Gastroesophageal sphincter (tissue), 4 donors: ENCODE data around the gene SYT3. TPM values are rescaled to one million over a fixed set of nuclear protein-coding genes. Genes with fewer than 3 reads are reported as not detected.

ENCODE experiments used
- ATAC-seq: fragments of 150-250 bp; one replicate; pipeline ENCODE4 v1.9.1; 2016; ENCODE audit warnings: mild to moderate bottlenecking, moderate library complexity
- H3K27ac ChIP-seq, 4 donors: fragments of 200-600 bp; sonication (generic) in 3 of 4; 1 replicate in 3 of 4; 2 replicates in 1 of 4; pipeline ENCODE4 v1.5.1; 2016 to 2019
- H3K27me3 ChIP-seq: fragments of 200-600 bp; sonication (generic); one replicate; pipeline ENCODE4 v1.5.1; 2019
- H3K36me3 ChIP-seq, 2 donors: fragments of 200-600 bp; sonication (generic); one replicate each; pipeline ENCODE4 v1.5.1; 2019; ENCODE audit warnings: control low read depth in 1 of 2
- H3K4me1 ChIP-seq, 3 donors: fragments of 200-600 bp; sonication (generic); 1 replicate in 2 of 3; 2 replicates in 1 of 3; pipeline ENCODE4 v1.5.1; 2016 to 2019; ENCODE audit warnings: control low read depth in 2 of 3
- H3K4me3 ChIP-seq, 2 donors: fragments of 200-600 bp; sonication (generic); one replicate each; pipeline ENCODE4 v1.5.1; 2019; ENCODE audit warnings: mild to moderate bottlenecking in 1 of 2, moderate library complexity in 1 of 2
- H3K9me3 ChIP-seq, 3 donors: fragments of 200-600 bp; sonication (generic); one replicate each; pipeline ENCODE4 v1.5.1; 2017 to 2019; ENCODE audit warnings: control low read depth in 2 of 3
- CTCF ChIP-seq, 4 experiments: fragments of 200-600 bp in 2 of 4; fragments of 450-650 bp in 2 of 4; sonication (generic) in 1 of 4; IDR thresholded peaks; one replicate each; pipeline ENCODE4 v1.5.1; 2017 to 2019; ENCODE audit warnings: antibody characterized with exemption in 4 of 4, mild to moderate bottlenecking in 2 of 4, moderate library complexity in 2 of 4
- EP300 ChIP-seq: sonication (generic); formaldehyde crosslinking; IDR thresholded peaks from one replicate; pipeline ENCODE4 v1.6.1; 2017; ENCODE audit warnings: antibody characterized with exemption, mild to moderate bottlenecking
- POLR2A ChIP-seq, 2 donors: fragments of 450-650 bp; IDR thresholded peaks; one replicate each; pipeline ENCODE4 v1.6.1; 2017; ENCODE audit warnings: antibody characterized with exemption in 2 of 2, mild to moderate bottlenecking in 2 of 2, moderate library complexity in 1 of 2
- POLR2AphosphoS5 ChIP-seq: sonication (generic); formaldehyde crosslinking; IDR thresholded peaks from one replicate; pipeline ENCODE4 v1.6.1; 2017; ENCODE audit warnings: antibody characterized with exemption
- WGBS, 2 donors: methylation state at CpG; one replicate each; pipeline ENCODE4 v1.1.5; 2018; ENCODE audit warnings: low coverage in 1 of 2; 5-methylcytosine and 5-hydroxymethylcytosine counted together
- total RNA-seq, 4 donors: library from RNA; depleted of rRNA; stranded (reverse); fragments of >200 nt; gene quantifications; one replicate each; pipeline ENCODE4 v1.1.0, GENCODE V29; 2016

SYT3 gene
- total RNA-seq, 4 donors from 2014 or later = 0.42 TPM; not detected in 3

GRCh38 chr19:50654882-50655281 lies 15.2 kb upstream of the SYT3 start:
- no peak overlapping the region for H3K4me3 ChIP-seq
- H3K4me1 ChIP-seq = peaks cover 0 to 20% (median 3%) of the 10 kb centered on the region in 3 donors
- peaks cover 0 to 29% (median 0%) of the 10 kb centered on the region in 3 donors for H3K9me3 ChIP-seq
- ATAC-seq = no peak
- H3K27ac ChIP-seq = no peak overlapping the region
- TF ChIP-seq POLR2A (IDR thresholded peaks at IDR 0.05) (no peak), POLR2AphosphoS5 (no peak), EP300 (no peak), CTCF (IDR thresholded peaks at IDR 0.05) (no peak)
- H3K36me3 ChIP-seq = no peaks in the 10 kb centered on the region
- peaks cover 99% of the 10 kb centered on the region for H3K27me3 ChIP-seq

GRCh38 chr19:50652722-50653121 lies 13.0 kb upstream of the SYT3 start:
- ATAC-seq = no peak
- Histone ChIP-seq H3K9me3 (peaks cover 0 to 24% (median 0%) of the 10 kb centered on the region in 3 donors), H3K27me3 (peaks cover 99% of the 10 kb centered on the region), H3K4me3 (no peak overlapping the region), H3K27ac (no peak overlapping the region), H3K36me3 (no peaks in the 10 kb centered on the region), H3K4me1 (peaks cover 0 to under 1% (median 0%) of the 10 kb centered on the region in 3 donors)
- TF ChIP-seq POLR2AphosphoS5 (no peak), EP300 (no peak)
- 89 to 91% methylated on average over 5 to 6 of the region's 6 CpGs for WGBS, 2 donors

GRCh38 chr19:50651174-50651573 lies 11.5 kb upstream of the SYT3 start:
- H3K27ac ChIP-seq = no peak overlapping the region
- peaks cover 0 to 21% (median 0%) of the 10 kb centered on the region in 3 donors for H3K9me3 ChIP-seq
- H3K36me3 ChIP-seq = no peaks in the 10 kb centered on the region
- H3K4me1 ChIP-seq = no peaks in the 10 kb centered on the region
- 79 to 85% methylated on average over 2 of the region's 2 CpGs for WGBS, 2 donors
- H3K27me3 ChIP-seq = peaks cover 99% of the 10 kb centered on the region
- H3K4me3 ChIP-seq = no peak overlapping the region
- TF ChIP-seq POLR2A (IDR thresholded peaks at IDR 0.05) (no peak), EP300 (no peak), CTCF (IDR thresholded peaks at IDR 0.05) (no peak), POLR2AphosphoS5 (no peak)
- no peak for ATAC-seq

- no peaks in the 10 kb centered on the region for H3K36me3 ChIP-seq
- no peak within 1 kb of the TSS for H3K4me3 ChIP-seq
- no peak within 1 kb of the TSS for H3K27ac ChIP-seq
- H3K27me3 ChIP-seq = peaks cover 99% of the 10 kb centered on the region
- TF ChIP-seq EP300 = no peak
- TF ChIP-seq POLR2AphosphoS5 = no peak
- no peak for TF ChIP-seq POLR2A (IDR thresholded peaks at IDR 0.05)
- no peak for TF ChIP-seq CTCF (IDR thresholded peaks at IDR 0.05)
- WGBS, 2 donors = 52 to 54% methylated on average over 3 of the region's 7 CpGs
- no peaks in the 10 kb centered on the region for H3K4me1 ChIP-seq
- H3K9me3 ChIP-seq = peaks cover 0 to 6% (median 0%) of the 10 kb centered on the region in 3 donors
- ATAC-seq = no peak
Observed at GRCh38 chr19:50649433-50650391, 10.0 kb upstream of the SYT3 start, which contains the start of gene C19orf81. TSS of gene C19orf81 (plus strand) at chr19:50649445. CDS start at chr19:50649445, 0 bp downstream.

GRCh38 chr19:50648659-50649058 lies 9.0 kb upstream of the SYT3 start:
- H3K4me1 ChIP-seq = no peaks in the 10 kb centered on the region
- H3K9me3 ChIP-seq = no peaks in the 10 kb centered on the region
- no peaks in the 10 kb centered on the region for H3K36me3 ChIP-seq
- no peak overlapping the region for H3K27ac ChIP-seq
- peaks cover 99% of the 10 kb centered on the region for H3K27me3 ChIP-seq
- TF ChIP-seq POLR2AphosphoS5 (no peak), CTCF (IDR thresholded peaks at IDR 0.05) (no peak), POLR2A (IDR thresholded peaks at IDR 0.05) (no peak), EP300 (no peak)
- no peak for ATAC-seq
- WGBS, 2 donors = 46 to 56% methylated on average over 3 of the region's 5 CpGs
- H3K4me3 ChIP-seq = no peak overlapping the region
